Right hindlimb (tissue), 1 donor: ENCODE results near the gene GPR137B.
"Not testable (repeated sequence)": the region's sequence is repeated elsewhere in the genome, so short reads cannot be mapped to it uniquely, and the experiment has no call there.

Experiments
- DNase-seq: peaks from one replicate; pipeline ENCODE4 v3.0.0-alpha.2; 2018

GPR137B gene

GRCh38 chr1:236163463-236164153, 21.3 kb downstream of the GPR137B start:
- no peak for DNase-seq

DNA sequence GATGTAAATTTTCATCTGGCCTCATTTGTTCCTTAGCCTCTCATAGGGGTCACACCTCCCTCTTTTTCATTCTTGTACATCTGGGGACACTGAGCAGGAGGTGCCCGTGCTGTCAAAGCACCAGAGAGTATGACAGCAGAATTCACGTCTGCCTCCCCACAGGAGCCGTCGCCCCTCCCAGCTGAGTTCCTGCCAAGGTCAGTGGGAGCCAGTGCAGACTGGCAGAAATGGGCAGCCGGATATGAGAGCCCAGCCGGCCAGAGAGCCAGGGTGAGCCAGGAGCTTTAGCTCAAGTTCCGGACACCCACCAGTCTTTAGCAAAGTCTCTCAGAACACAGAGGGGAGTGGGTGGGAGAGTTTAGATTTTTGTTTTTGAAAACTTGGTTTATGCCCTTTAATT, 21.9 kb downstream of the GPR137B start:
- no peak for DNase-seq

GRCh38 chr1:236165238-236165981, 23.1 kb downstream of the GPR137B start:
- DNase-seq, result no peak

- DNase-seq, result no peak
These were observed 23.7 kb downstream of the GPR137B start for GRCh38 chr1:236166041-236166440.

DNA sequence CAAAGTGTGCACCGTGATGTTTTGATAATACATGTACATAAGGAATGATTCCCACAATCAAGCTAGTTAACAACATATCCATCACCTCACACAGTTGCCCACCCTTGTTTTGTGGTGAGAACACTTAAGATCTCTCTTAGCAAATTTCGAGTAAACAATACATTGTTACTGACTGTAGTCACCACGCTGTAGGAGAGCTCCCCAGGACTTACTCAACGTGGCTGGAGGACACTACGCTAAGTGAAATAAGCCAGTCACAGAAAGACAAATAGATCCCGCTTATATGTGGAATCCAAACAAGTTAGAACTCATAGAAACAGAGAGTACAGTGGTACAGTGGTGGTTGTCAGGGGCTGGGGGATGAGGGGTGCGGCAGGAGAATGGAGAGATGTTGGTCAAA, 24.8 kb downstream of the GPR137B start:
- DNase-seq, result no peak

DNA sequence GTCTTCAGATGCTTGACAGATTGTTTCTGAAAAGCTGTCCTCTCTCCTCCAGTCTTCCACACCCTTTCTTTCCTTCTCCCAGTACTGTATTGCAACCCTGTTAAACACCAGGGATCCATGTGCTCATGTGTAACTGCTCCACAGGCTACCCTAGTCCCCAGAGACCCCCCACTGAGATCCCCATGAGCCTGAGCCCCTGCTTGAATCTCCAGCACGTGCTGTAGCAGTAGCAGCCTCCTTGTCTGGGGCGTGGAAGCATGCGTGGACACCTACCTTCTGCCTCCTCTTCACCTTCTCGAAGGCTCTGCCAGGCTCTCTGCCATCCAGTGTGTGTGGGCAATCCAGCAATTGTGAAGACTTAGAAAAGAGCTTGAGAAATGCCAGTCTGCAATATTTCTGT, 25.2 kb downstream of the GPR137B start:
- DNase-seq, result no peak

DNA sequence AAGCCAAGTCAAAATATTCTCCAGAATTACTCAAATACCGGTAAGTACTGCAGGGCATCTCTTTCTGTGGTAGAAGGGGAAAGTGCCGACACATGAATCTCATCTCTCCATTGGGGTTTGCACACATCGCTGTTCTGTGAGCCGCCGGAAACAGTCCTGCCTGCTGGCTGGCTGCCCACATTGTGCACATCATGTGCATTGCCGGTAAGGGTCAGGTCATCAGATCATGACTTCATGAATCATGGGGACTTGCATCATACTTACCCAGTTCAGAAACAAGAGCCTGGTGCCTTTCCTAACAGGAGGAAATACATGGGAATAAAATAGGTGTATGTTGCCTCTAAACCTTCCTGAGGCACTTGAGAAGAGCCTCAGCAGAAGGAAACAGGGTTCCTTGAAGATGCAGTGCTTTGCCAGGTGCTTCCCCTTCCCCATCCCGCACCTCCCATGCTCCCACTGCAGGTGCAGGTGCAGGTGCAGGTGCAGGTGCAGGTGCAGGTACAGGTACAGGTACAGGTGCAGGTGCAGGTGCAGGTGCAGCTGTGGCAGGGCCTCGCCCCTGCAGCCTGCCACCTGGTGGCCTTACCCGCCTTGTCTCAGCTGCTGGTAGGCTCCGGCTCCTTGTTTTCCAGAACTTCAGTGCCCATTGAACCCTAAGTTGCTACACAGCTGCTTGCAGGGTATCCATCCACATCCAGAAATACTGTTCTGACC, 26.5 kb downstream of the GPR137B start:
- no peak for DNase-seq

- DNase-seq, result no peak
These were observed 29.8 kb downstream of the GPR137B start for GRCh38 chr1:236172041-236172579.

GRCh38 chr1:236173174-236173767, 30.9 kb downstream of the GPR137B start:
- no peak for DNase-seq

- DNase-seq, result no peak
These were observed 33.5 kb downstream of the GPR137B start for GRCh38 chr1:236175642-236176336.

DNA sequence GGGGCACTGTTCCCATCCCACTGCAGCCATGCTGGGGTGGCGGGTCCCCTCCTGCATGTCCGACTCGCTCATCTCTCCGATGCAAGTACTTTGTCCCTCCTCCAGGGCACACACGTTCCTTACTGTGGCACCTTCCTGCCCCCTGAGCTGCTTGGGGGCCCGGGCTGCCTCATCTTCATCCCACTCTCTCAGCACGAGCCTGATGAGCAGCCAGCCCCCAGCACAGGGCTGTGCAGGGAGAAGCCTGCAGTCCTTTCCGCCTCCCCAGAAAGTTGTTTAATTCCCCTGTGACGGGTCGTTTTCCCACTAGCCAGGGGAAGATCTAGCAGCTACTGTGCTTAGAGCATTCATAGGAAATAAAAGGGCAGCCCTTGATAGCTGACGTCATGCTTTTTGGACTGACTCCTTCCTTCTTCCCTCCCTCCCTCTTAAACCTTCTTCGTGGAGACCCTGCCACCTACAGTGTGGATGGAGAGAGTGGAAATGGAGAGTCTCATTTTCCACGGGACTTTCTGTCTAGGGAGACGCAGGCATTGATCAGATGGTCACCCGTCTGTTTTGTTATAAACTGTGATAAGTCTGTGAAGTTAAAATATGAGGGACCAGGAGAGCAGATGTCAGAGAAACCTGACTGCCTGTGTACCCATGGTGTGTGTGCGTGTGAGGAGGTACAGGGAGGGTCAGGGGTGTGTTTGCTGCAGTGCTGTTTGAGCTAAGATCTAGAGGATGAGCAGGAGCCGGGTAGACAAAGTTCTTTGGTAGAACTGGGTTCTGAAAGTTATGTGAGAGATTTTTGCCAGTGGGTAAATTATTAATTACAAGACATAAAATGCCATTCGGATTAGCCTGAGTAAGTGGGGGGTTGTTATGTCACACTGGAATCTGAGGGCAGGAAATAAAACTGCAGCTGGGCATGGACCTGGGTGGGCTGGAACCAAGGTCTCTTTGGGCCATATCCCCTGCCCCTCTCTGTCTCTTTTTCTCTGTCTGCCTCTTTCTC, 34.3 kb downstream of the GPR137B start:
- no peak for DNase-seq

GRCh38 chr1:236179634-236180033, 37.3 kb downstream of the GPR137B start:
- DNase-seq, result no peak

GRCh38 chr1:236181059-236181458, 38.7 kb downstream of the GPR137B start:
- no peak for DNase-seq

DNA sequence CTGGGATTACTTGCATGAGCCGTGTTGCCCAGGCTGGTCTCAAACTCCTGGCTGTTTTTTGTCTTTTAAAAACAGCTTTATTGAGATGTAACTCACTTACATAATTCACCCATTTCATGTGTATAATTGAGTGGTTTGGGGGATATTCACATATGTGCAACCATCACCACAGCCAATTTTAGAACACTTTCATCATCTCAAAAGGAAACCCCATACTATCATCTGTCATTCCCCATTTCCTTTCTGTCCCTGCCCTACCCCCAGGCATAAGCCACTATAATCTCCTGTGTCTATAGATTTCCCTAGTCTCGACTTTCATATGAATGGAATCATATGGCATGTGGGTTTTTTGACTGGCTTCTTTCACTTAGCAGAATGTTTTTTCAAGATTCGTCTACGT, 43.3 kb downstream of the GPR137B start:
- no peak for DNase-seq

GRCh38 chr1:236186471-236186870, 44.1 kb downstream of the GPR137B start:
- not testable (repeated sequence) for DNase-seq

GRCh38 chr1:236188084-236188483, 45.7 kb downstream of the GPR137B start:
- not testable (repeated sequence) for DNase-seq

GRCh38 chr1:236193184-236193583, 50.8 kb downstream of the GPR137B start:
- no peak for DNase-seq

DNA sequence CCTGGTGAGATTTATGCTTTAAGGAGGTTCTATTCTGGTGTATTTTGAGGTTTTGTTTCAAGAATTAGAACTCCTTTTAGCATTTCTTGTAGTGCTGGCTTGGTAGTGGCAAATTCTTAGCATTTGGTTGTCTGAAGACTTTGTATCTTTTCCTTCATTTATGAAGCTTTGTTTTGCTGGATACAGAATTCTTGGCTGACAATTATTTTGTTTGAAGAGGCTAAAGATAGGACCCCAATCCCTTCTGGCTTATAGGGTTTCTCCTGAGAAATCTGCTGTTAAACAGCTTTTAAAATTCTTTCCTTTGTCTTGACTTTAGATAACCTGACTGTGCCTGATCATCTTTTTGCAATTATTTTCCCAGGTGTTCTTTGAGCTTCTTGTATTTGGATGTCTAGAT, 58.6 kb downstream of the GPR137B start:
- no peak for DNase-seq

DNA sequence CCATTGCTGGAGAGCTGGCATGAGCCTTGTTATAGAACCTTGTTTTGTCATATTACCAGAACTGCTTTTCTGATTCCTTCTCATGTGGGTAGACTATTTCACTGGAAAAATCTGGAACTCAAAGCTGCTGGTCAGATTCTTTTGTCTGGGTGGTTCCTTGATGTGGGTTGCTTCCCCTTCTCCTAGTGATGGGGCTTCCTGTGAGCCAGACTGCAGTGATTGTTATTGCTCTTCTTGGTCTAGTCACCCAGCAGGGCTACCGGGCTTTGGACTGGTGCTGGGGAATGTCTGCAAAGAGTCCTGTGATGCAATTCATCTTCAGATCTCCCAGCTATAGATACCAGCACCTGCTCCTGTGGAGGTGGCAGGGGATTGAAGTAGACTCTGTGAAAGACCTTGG, 59.4 kb downstream of the GPR137B start:
- no peak for DNase-seq

- DNase-seq, result no peak
These were observed 61.7 kb downstream of the GPR137B start for GRCh38 chr1:236204039-236204438.

DNA sequence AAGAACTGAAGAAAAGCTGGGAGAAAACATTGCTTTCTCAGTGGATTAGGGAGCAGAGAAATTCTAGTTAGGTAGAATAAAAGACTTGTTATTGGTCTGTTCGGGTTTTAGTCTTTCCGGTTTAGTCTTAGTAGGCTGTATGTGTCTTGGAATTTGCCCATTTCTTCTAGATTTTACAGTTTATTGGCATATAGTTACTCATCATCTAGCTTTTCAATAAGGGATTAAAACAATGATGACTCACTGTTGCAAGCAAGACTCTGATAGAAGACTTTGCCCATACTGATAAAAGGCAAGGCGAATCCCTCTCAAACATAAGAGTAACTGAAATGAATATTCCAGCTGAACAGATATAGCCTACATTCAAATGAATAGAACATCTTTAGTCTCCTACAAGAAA, 62.3 kb downstream of the GPR137B start:
- DNase-seq, result no peak
